ENCODE results near the gene NOS2. TPM values are rescaled to one million over a fixed set of nuclear protein-coding genes. Genes with fewer than 3 reads are reported as not detected.
A peak's percentile ranks its signal among the peaks of the same experiment; 100 is the strongest.
"Not testable (repeated sequence)": the region's sequence is repeated elsewhere in the genome, so short reads cannot be mapped to it uniquely, and the experiment has no call there.

NOS2 gene
- total and polyA plus RNA-seq, 4 donors: 0.79 to 1.4 (median 1.3) TPM

GRCh38 chr17:27822108-27822507 is 21.8 kb upstream of the NOS2 start:
- H3K27ac ChIP-seq (ENCODE audit: low read depth, low read length); H3K9me3 ChIP-seq (ENCODE audit: control insufficient read depth, insufficient read depth, low read length); H3K4me3 ChIP-seq (ENCODE audit: low read depth, low read length); H3K27me3 ChIP-seq (ENCODE audit: control insufficient read depth, insufficient read depth, low read length); H3K36me3 ChIP-seq (ENCODE audit: control insufficient read depth, insufficient read depth, low read length); H3K4me1 ChIP-seq (ENCODE audit: control insufficient read depth, insufficient read depth, low read length); DNase-seq (ENCODE audit: low read depth in 4 of 6, low spot score in 6 of 6): not testable (repeated sequence)
- 83% methylated on average over 6 of the region's 10 CpGs for WGBS (ENCODE audit: insufficient coverage)

- H3K36me3 ChIP-seq (ENCODE audit: control insufficient read depth, insufficient read depth, low read length): no peaks in the 10 kb centered on the region
- WGBS (ENCODE audit: insufficient coverage): 100% methylated on average over 2 of the region's 3 CpGs
- H3K4me3 ChIP-seq (ENCODE audit: low read depth, low read length): no peak overlapping the region
- H3K4me1 ChIP-seq (ENCODE audit: control insufficient read depth, insufficient read depth, low read length): peaks cover 5% of the 10 kb centered on the region
- H3K9me3 ChIP-seq (ENCODE audit: control insufficient read depth, insufficient read depth, low read length): no peaks in the 10 kb centered on the region
- DNase-seq (ENCODE audit: low read depth in 4 of 6, low spot score in 6 of 6): no peak
- H3K27ac ChIP-seq (ENCODE audit: low read depth, low read length): no peak overlapping the region
- H3K27me3 ChIP-seq (ENCODE audit: control insufficient read depth, insufficient read depth, low read length): no peaks in the 10 kb centered on the region
Measured at GRCh38 chr17:27821318-27821717, 21.0 kb upstream of the NOS2 start.

- Histone ChIP-seq H3K4me3 (ENCODE audit: low read depth, low read length) (no peak overlapping the region), H3K9me3 (ENCODE audit: control insufficient read depth, insufficient read depth, low read length) (no peaks in the 10 kb centered on the region), H3K27me3 (ENCODE audit: control insufficient read depth, insufficient read depth, low read length) (no peaks in the 10 kb centered on the region), H3K36me3 (ENCODE audit: control insufficient read depth, insufficient read depth, low read length) (no peaks in the 10 kb centered on the region), H3K27ac (ENCODE audit: low read depth, low read length) (no peak overlapping the region), H3K4me1 (ENCODE audit: control insufficient read depth, insufficient read depth, low read length) (peaks cover 5% of the 10 kb centered on the region)
- WGBS (ENCODE audit: insufficient coverage): no CpG with 5 or more reads among the region's 1 CpG
- no peak for DNase-seq (ENCODE audit: low read depth in 4 of 6, low spot score in 6 of 6)
Measured at GRCh38 chr17:27819145-27819544, 18.8 kb upstream of the NOS2 start.

GRCh38 chr17:27818401-27819105 is 18.2 kb upstream of the NOS2 start:
- H3K27me3 ChIP-seq (ENCODE audit: control insufficient read depth, insufficient read depth, low read length): no peaks in the 10 kb centered on the region
- 67% methylated on average over 4 of the region's 7 CpGs for WGBS (ENCODE audit: insufficient coverage)
- no peaks in the 10 kb centered on the region for H3K36me3 ChIP-seq (ENCODE audit: control insufficient read depth, insufficient read depth, low read length)
- no peak overlapping the region for H3K4me3 ChIP-seq (ENCODE audit: low read depth, low read length)
- peaks cover 5% of the 10 kb centered on the region for H3K4me1 ChIP-seq (ENCODE audit: control insufficient read depth, insufficient read depth, low read length)
- no peaks in the 10 kb centered on the region for H3K9me3 ChIP-seq (ENCODE audit: control insufficient read depth, insufficient read depth, low read length)
- no peak overlapping the region for H3K27ac ChIP-seq (ENCODE audit: low read depth, low read length)
- peak in 1 of 6 donors; percentile 25 for DNase-seq (ENCODE audit: low read depth in 4 of 6, low spot score in 6 of 6)

- WGBS (ENCODE audit: insufficient coverage): no CpG with 5 or more reads among the region's 1 CpG
- Histone ChIP-seq H3K27me3 (ENCODE audit: control insufficient read depth, insufficient read depth, low read length) (no peaks in the 10 kb centered on the region), H3K9me3 (ENCODE audit: control insufficient read depth, insufficient read depth, low read length) (no peaks in the 10 kb centered on the region), H3K4me1 (ENCODE audit: control insufficient read depth, insufficient read depth, low read length) (peaks cover 5% of the 10 kb centered on the region), H3K27ac (ENCODE audit: low read depth, low read length) (no peak overlapping the region), H3K4me3 (ENCODE audit: low read depth, low read length) (no peak overlapping the region), H3K36me3 (ENCODE audit: control insufficient read depth, insufficient read depth, low read length) (no peaks in the 10 kb centered on the region)
- DNase-seq (ENCODE audit: low read depth in 4 of 6, low spot score in 6 of 6): no peak
Measured at GRCh38 chr17:27817731-27818130, 17.4 kb upstream of the NOS2 start.

GRCh38 chr17:27816946-27817345 is 16.6 kb upstream of the NOS2 start:
- no peak overlapping the region for H3K27ac ChIP-seq (ENCODE audit: low read depth, low read length)
- H3K4me3 ChIP-seq (ENCODE audit: low read depth, low read length): no peak overlapping the region
- H3K36me3 ChIP-seq (ENCODE audit: control insufficient read depth, insufficient read depth, low read length): no peaks in the 10 kb centered on the region
- DNase-seq (ENCODE audit: low read depth in 4 of 6, low spot score in 6 of 6): no peak
- 100% methylated on average over 3 of the region's 3 CpGs for WGBS (ENCODE audit: insufficient coverage)
- H3K9me3 ChIP-seq (ENCODE audit: control insufficient read depth, insufficient read depth, low read length): no peaks in the 10 kb centered on the region
- H3K4me1 ChIP-seq (ENCODE audit: control insufficient read depth, insufficient read depth, low read length): peaks cover 5% of the 10 kb centered on the region
- no peaks in the 10 kb centered on the region for H3K27me3 ChIP-seq (ENCODE audit: control insufficient read depth, insufficient read depth, low read length)

DNA sequence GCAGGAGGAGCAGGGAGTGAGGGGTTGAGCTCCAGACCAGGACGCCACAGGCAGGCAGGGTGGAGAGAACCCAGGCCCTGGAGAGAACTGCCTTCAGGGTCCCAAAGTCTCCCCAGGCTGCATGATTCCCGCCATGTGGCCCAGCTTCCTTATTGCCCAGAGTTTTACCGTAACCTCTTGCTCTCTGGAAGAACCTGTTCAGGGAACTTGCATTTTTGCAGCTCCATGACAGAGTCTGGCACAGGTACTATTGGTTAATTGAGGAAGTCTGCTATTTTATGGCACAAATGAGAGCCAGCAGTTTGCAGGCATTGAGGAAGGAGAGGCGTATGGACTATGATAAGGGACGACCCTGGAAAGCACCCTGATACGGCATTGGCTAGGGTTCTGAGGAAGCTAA is 11.6 kb upstream of the NOS2 start:
- Histone ChIP-seq H3K9me3 (ENCODE audit: control insufficient read depth, insufficient read depth, low read length) (no peaks in the 10 kb centered on the region), H3K27ac (ENCODE audit: low read depth, low read length) (no peak overlapping the region), H3K4me1 (ENCODE audit: control insufficient read depth, insufficient read depth, low read length) (no peaks in the 10 kb centered on the region), H3K4me3 (ENCODE audit: low read depth, low read length) (no peak overlapping the region), H3K36me3 (ENCODE audit: control insufficient read depth, insufficient read depth, low read length) (no peaks in the 10 kb centered on the region), H3K27me3 (ENCODE audit: control insufficient read depth, insufficient read depth, low read length) (no peaks in the 10 kb centered on the region)
- WGBS (ENCODE audit: insufficient coverage): 82% methylated on average over 6 of the region's 6 CpGs
- no peak for DNase-seq (ENCODE audit: low read depth in 4 of 6, low spot score in 6 of 6)

- H3K4me3 ChIP-seq (ENCODE audit: low read depth, low read length): no peak overlapping the region
- peaks cover under 1% of the 10 kb centered on the region for H3K4me1 ChIP-seq (ENCODE audit: control insufficient read depth, insufficient read depth, low read length)
- H3K27me3 ChIP-seq (ENCODE audit: control insufficient read depth, insufficient read depth, low read length): no peaks in the 10 kb centered on the region
- H3K27ac ChIP-seq (ENCODE audit: low read depth, low read length): no peak overlapping the region
- no peaks in the 10 kb centered on the region for H3K36me3 ChIP-seq (ENCODE audit: control insufficient read depth, insufficient read depth, low read length)
- DNase-seq (ENCODE audit: low read depth in 4 of 6, low spot score in 6 of 6): no peak
- no peaks in the 10 kb centered on the region for H3K9me3 ChIP-seq (ENCODE audit: control insufficient read depth, insufficient read depth, low read length)
- 59% methylated on average over 7 of the region's 10 CpGs for WGBS (ENCODE audit: insufficient coverage)
Measured at GRCh38 chr17:27810902-27811557, 10.7 kb upstream of the NOS2 start.

DNA sequence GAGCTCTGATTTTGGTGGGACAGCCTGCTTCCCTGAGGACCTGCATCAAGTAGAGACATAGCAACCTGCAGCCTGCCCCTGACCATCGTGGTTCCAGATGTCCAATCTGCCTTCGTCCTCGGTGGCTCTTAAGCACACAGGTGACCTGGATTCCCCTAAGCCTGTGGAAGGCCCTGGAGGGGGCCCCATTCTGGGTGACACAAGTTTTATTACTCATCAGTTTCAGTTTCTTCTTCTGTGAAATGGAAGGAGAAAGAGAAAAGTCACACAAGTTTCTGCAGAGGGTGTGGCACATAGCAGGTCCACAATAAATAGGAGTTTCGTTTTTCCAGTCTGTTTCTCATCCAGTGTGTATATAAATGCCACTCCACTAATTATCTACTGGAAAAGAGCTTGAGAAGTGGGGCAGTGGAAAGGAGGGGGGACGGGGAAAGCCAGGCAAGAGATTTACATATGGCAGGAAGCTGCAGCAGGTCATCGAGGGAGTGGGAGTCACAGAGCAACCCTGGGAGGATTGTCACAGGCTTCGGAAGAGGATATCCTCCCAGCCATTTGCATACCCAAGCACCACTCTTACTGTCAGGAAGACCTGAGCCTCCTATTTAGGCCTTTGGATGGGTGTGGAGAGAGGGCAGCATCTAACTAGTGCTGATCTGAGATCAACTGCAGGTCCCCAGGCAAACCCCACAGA is 10.0 kb upstream of the NOS2 start:
- H3K27ac ChIP-seq (ENCODE audit: low read depth, low read length): no peak overlapping the region
- no peak overlapping the region for H3K4me3 ChIP-seq (ENCODE audit: low read depth, low read length)
- 92% methylated on average over 3 of the region's 7 CpGs for WGBS (ENCODE audit: insufficient coverage)
- H3K27me3 ChIP-seq (ENCODE audit: control insufficient read depth, insufficient read depth, low read length): no peaks in the 10 kb centered on the region
- no peaks in the 10 kb centered on the region for H3K36me3 ChIP-seq (ENCODE audit: control insufficient read depth, insufficient read depth, low read length)
- DNase-seq (ENCODE audit: low read depth in 4 of 6, low spot score in 6 of 6): no peak
- H3K9me3 ChIP-seq (ENCODE audit: control insufficient read depth, insufficient read depth, low read length): no peaks in the 10 kb centered on the region
- H3K4me1 ChIP-seq (ENCODE audit: control insufficient read depth, insufficient read depth, low read length): peaks cover 8% of the 10 kb centered on the region

Data from spinal cord (tissue), 10 donors.